Measurements from ENCODE around the gene ATP2C2.
"Not testable (repeated sequence)": the region's sequence is repeated elsewhere in the genome, so short reads cannot be mapped to it uniquely, and the experiment has no call there.

Gene ATP2C2

DNA sequence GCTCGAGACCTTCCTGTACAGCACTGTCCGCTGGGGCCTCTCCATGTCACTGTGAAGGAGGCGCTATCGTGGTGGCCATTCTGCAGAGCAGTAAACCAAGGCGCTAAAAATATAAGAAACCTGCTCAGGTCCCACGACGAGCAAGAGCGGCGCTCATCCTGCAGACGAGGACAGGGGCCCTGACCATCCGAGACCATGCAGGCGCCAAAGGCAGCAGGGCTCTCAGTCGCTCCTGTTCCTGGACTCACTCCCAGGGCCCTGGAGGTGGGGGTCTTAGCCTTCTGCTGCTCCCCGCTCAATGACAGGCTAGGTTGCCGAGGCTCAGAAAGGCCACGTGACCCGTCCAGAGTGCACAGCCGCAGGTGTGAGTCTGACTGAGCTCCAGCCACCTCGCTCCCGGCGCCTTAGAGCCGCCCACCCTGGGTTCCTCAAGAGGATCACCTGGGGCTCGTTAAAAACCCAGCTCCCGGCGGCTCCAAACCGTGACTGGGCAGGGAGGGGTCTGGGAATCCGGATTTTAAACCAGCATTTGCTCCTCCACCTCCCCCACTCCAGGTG is 509 bp upstream of the ATP2C2 start:
- no peak for DNase-seq

DNA sequence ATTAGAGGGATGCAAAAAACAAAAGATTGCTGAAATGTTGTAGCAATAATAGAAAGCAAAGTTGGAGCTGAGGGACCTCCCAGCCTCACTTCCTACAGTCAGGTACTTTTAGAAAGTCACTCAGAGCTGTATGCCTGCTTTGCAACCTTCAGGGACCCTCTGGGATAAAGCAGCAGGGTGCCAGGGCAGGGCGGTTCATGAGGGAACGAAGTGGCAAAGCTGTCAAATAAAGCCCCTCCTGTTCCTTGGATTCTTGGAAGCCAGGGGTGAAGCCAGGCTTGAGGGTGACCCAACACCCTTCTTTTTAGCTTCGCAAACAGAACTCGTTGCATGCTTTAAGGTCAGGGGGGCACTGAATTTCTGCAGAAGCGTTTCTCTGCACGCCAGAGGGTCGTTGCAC is 767 bp downstream of the ATP2C2 start:
- DNase-seq: no peak

DNA sequence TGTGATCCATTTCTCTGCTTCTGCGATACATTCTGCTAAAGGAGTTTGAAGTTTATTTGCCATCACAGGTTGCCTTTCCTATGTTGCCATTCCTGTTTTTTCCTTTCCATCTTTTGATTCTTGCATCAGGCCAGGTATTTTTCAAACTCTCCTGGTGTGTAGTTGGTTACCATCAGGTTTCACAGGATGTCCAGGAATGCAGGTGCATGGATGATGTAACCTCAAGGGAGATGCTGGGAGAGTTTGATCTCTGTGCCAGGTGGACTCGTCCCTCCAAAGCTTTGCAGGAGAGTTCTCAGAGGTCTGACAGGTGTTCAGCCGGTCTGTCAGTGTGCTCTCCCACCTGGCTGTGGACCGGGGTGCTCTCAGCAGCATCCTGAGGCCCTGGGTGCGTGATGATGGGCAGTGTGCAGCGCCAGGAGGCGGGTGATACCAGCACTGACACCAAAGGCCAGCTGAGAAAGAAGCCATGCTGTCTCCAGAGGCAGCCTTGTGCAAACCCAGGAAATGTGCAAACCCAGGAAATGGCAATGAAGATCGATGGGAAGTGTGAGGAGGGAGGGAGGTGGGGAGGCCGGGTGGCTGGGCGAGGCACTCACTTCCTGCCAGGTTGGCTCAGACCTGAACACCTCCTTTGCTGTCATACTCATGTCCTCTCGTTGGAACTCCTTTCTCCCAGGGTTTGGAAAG is 1.7 kb downstream of the ATP2C2 start:
- DNase-seq: no peak

DNA sequence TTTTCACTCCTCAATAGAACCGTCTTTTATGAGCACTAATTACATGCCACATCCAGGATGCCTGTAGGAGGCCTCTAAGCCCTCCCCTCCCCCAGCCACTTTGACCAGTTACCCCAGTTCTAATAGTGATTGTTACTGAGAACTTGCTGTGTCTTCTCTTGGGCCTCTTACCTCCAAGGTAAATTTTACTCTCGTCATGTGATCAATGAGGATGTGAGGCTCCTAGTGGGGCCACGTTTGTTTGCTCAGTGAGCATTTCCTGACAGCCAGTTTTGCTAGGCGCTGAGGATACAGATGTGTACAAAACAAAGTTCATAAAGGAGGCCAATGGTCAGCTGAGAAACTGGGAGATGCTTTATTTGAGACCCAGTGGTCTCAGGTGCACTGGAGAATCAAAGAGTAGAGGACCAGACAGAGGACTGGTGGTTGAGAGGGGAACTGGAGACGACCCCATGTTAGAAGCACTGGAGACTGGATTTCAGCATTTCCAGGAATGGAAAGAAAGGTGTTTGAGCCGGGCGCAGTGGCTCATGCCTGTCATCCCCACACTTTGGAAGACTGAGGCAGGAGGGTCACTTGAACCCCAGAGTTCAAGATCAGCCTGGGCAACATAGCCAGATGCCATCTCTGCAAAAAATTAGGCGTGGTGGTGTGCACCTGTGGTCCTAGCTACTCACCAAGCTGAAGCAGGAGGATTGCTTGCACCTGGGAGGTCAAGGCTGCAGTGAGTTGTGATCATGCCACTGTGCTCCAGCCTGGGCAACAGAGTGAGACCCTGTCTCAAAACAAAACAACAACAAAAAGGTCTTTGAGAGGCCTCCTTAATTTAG is 2.6 kb downstream of the ATP2C2 start:
- no peak for DNase-seq

DNA sequence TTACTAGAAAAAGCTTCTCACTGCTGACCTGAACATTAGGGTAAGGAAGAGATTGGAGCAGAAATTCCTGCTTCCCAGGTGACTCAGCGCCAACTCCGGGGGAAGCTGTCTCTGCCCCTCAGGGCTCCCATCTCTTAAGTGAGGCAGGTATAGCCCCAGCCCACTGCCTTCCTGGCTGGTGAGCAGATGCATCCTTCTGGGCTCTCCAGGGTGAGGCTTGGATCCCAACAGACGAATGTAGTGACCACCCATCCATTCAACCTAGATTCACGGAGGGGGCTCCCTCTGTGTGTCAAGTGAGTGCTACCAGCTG is 3.2 kb downstream of the ATP2C2 start:
- DNase-seq: no peak

DNA sequence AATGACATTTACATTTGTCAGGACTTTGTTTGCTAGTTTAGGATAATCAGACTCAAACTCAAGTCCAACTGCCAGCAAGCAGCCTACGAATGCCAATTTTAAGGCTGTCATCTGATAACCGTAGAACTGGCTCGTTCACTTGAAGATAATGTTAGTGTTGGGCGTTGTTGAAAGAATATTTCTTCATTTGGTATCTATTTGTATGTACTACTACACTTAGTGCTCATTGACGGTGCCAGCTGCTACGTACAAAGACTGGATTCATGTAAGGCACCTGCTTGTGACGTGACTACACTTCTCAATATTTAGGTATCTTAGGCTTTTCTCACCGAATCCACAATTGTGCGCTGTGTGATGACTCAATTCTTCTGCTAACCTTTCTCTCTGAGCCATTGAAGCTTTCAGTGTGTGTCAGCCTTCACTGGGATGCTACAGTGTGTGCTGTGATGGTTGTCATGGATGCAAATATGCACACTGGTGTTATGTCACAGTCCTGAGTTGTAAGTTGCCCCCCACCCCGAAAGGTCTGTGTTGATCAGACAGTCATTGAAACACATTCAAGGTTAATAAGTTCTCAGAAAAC is 5.7 kb downstream of the ATP2C2 start:
- DNase-seq: peak in 1 of 2 donors; percentile 4

DNA sequence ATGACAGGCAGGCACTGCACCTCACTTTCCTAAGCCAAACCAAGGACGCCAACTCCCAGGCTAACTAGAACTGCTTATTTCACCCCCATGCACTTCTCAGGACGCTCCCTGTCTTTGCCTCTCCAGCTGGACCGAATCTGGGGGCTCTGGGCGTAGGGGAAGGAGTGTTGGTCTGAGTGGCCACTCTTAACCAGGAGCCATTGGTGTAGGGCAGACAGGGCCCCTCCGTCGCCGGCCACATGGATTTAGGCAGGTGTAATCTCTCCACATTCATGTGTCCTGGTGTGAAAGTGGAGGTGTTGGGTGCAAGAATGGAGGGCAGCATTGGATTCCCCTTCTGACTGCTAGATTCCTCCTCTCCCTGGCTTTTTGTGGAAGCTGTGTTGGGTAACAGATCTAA is 9.8 kb downstream of the ATP2C2 start:
- no peak for DNase-seq

DNA sequence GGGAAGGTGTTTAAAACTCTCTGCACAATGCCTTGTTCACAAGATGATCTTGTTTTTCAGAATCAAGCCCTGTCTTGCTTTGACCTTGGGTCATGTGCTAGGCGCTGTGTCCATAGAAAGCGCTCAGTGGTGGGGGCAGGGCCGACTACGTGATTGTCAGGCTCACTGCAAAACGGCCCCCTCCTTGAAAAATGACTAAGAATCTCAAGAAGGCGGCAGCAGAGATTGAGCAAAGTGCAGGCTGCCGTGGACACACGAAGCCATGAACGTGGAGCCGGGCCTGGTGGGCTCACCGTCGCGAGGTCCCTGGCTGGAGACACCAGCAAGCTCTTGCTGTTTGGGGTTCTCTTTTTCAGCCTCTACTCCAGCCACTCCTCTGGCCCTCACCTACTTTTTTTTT is 10.2 kb downstream of the ATP2C2 start:
- no peak for DNase-seq

DNA sequence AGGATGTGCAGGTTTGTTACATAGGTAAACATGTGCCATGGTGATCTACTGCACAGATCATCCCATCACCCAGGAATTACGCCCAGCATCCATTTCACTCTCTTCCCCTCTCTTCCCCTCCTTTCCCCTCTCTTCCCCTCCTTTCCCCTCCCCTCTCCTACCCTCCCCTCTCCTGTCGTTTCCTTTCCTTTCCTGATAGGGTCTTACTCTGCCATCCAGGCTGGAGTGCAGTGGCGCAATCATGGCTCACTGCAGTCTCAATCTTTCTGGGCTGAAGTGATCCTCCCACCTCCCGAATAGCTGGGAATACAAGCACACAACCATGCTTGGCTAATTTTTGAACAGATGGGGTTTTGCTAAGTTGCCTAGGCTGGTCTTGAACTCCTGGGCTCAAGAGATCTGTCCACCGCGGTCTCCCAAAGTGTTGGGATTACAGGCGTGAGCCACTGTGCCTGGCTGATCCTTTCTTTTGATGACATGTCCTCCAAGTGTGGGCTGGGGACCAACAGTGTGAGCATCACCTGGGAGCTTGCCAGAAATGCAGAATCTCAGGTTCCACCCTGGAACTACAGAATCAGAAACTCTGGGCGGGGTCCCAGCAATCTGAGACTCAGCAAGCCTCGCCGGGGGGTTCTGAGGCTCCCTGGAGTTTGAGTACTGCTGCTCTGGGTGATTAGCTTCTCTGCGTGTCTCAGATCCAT is 10.8 kb downstream of the ATP2C2 start:
- DNase-seq: no peak

DNA sequence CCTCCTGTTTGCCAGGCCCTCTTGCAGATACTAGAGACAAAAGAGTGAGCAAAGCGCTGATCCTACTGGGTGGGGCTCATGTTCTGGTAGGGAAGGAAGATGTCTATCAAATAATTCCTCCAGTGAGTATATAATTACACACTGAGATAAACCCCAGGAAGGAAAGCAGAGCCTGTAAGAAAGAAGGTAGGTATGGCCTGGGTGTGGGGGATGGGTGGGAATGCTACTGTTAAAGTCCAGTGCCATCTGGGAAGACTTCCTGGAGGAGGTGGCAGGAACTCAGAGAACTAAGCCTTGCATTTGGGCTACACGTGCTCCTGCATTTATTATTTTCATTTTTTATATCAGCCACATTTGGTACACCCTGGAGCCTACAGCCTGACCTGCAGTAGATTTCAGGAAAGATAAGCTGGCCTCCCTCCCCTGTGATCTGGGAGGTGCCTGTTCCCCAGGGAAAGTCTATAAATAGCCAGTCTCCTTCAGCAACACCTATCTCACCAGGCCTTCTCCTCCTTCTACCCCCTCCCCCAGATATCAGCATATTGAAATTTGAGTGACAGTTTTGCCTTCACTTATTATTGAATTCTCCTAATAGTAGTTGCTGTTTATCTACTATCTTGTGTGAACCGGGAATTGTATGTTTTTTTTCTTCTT is 11.5 kb downstream of the ATP2C2 start:
- no peak for DNase-seq

DNA sequence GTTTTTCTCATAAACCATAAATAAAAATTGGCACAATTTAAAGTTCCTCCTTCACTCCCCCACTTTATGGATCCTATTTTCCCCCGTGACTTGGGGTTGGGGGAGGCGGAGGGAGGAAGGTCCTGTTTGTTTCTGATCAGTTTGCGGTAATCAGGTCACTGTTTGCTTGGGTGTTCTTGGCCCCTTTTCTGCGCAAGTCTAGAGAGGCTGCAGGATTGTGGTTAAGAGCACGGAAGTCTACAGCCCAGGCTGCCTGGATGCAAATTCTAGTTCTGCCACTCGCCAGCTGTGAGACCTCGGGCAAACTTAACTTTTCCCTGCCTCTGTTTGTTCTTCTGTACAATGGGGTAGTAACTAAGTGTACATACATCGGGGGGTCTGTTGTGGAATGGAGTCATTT is 12.1 kb downstream of the ATP2C2 start:
- no peak for DNase-seq

DNA sequence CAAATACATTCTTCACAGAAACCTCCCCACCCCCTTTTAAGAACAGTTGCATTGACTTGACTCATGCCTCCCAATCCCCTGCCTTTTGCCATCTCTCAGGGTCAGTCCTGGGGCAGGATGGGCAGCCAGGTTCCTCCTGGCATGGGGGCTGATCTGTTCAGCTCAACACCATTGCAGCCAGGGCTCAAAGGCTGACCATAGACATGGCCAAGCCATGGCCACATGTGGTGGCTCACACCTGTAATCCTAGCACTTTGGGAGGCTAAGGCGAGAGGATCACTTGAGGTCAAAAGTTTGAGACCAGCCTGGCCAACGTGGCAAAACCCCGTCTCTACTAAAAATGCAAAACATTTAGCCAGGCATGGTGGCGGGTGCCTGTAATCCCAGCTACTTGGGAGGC is 14.1 kb downstream of the ATP2C2 start:
- DNase-seq: no peak

DNA sequence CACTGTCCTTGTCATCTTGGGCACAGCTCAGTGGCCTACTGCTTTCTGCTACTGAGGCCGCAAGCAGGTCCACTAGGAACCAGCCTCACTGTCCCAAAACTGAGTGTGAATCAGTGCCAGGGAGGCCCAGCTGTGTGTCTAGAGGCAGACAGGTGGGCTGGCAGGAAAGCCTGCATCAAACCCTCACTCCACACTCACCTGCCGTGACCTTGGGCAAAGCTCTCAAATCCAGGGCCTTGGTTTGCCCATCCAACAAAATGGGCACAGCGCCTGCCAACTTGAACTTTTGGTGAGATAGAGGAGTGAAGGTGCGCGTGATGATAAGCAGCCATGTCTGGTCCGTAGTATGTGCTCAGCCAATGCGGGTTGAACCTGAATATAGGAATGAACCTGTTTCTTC is 14.8 kb downstream of the ATP2C2 start:
- no peak for DNase-seq

DNA sequence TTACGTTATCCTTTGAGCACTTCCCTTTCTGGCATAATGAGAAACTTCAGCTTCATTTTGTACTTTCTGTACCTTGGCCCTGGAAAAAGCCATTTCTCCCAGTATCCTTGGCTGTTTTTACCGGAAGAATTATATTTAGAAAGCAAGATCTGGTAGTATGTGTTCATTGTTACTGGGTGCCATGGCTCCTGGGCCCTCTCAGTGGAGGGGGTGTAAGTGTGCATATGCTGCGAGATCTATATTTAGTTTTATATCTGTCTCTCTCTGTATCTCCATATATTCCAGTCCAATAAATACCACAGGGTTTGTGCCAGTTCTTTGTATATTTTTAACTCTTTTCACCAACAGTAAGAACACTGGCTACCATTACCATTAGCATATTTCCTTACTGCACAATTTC is 17.7 kb downstream of the ATP2C2 start:
- DNase-seq: peak in 1 of 2 donors; percentile 33

DNA sequence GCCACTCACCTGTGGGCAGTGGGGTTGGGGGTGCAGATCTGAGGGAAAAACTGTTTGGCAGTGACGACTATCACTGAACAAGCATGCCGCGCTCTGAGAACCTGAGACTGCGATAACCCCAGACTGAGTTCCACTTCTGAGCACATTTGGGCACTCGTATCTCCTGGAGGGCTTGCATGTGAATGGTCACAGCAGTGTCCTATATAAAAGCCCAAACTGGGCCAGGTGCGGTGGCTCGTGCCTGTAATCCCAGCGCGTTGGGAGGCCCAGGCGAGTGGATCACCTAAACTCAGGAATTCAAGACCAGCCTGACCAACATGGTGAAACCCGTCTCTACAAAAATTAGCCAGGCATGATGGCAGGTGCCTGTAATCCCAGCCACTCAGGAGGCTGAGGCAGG is 18.7 kb downstream of the ATP2C2 start:
- DNase-seq: no peak

DNA sequence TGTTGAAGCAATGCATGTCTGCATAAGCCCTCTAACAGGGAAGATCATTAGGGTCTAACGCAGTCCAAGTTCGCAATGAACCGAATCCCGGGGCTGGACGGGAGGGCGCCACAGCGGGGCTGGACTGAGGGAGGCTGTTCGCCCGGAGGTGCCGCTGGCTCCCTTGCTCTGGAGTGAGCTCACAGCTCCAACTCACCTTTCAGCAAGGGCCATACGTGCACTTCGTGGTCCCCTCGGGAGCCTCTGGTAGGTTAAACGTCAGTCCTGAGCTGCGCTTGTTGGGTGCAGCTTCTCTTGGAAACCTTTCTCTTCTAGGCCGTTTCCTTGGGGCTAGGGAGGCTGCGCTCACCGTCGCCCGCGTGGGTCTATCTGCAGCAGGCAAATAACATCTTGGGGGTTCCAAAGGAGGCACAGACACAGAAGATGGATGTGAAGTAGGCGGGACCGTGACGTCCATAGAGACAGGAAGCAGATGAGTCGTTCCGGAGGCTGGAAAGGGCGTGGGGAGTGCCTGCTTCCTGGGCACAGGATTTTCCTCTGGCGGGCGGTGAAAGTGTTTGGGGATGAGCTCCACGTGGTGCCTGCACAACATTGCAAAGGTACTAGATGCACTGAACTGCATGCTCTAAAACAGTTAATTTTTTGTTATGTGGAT is 21.9 kb downstream of the ATP2C2 start:
- DNase-seq: no peak

DNA sequence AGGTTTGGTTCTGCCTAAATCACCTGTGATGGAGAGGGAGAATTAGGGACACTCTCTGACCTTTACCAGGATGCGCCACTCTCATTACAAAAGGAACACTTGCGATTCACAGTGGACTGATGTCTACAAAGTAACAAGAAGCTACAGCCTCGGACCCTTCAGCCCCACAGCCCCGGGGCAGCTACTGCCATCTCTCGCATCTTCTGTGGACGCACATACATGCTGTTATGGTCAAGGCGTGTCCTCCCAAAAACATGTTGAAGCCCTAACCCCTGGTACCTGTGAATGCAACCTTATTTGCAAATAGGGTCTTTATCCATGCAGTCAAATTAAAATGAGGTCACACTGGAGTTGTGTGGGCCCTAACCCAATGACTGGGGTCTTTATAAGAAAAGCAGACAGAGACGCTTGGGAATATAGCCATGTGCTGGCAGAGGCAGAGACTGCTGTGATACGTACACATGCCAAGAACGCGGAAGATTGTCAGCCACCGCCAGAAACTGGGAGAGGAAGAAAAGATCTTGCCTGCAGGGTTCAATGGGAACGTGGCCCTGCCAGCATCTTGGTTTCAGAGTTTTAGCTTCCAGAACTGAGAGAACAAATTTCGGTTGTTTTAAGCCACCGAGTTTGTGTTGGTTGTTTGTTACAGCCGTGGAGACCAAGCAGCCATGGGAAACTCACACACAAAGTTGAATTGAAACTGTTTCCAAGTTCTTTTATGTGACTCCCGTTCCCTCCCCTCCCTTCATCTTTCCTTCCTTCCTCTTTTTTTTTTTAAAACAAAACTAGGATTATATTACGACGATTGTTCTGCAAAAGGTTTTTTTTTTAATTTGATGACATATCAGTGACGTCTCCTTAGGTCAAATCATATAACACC is 23.1 kb downstream of the ATP2C2 start:
- DNase-seq: peak; percentile 39 to 54

DNA sequence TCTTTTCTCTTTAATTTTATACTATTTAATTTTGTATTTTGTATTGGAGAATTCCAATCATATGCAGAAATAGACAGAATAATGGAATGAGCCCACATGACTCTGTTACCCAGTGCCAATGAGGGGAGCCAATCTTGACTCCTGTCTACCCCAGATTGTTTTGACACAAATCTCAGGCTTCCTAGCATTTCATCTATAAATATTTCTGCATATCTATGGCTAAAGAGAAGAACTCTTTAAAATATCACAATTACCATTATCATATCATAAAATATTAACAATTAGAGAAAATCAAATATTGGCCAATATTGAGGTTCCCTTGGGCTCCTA is 23.7 kb downstream of the ATP2C2 start:
- no peak for DNase-seq

DNA sequence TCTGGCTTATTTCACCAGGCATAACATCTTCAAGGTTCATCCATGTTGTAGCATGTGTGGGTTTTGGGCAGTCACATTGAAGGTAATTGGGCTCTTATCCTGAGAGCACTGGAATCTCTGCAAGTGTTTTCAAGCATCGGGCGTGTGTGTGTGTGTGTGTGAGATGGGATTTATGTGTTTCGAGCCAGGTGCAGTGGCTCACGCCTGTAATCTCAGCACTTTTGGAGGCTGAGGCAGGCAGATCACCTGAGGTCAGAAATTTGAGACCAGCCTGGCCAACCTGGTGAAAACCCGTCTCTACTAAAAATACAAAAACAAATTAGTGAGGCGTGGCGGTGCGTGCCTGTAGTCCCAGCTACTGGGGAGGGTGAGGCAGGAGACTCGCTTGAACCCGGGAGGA is 27.7 kb downstream of the ATP2C2 start:
- DNase-seq: not testable (repeated sequence)

DNA sequence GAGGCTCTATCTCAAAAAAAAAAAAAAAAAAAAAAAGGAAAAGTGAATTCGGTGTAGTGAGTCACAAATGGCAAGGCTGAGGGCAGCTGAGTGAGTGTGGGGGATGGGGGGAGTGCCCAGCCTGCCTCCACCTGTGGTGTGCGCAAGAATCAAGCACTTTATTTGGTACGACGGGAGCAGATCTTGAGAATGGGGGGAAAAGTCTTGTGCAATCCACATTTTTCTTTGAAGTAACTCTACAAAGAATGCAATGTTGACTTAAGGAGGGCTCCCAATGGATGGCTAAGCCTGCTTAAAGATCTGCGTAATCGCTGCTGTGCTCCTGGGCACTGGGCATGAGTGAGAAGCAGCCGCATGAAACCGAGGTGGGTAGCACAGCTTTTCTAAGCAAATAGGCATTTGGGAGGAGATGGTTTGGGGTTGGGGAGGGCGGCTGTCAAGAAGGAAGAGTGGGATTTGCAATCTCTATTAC is 28.2 kb downstream of the ATP2C2 start:
- DNase-seq: no peak

DNA sequence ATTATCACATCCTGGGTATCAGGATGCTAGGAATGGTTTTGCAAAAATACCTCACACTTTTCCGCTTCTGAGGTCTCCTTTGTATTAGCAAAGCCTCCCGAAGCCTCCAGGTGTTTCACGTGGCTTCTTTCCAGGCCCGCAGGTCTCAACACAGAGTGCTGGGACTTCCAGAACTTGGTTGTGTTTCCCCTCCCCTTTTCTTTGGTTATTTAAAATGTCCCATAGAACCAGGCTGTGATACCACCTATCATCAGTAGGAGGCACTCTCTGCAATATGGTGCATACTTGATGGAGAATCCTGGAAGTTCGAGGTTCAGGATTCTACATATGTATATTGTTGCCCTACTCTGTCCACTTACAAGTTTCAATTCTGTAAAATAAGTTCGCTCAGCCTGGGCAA is 28.8 kb downstream of the ATP2C2 start:
- no peak for DNase-seq

Data from hippocampal formation (tissue), 2 donors.